Activated CD8-positive, alpha-beta memory T cell treated with anti-CD3 and anti-CD28 coated beads for 4 hours (primary cell): ENCODE results near the gene REG3A.

ENCODE experiments used
- DNase-seq, 2 donors: peaks; one replicate each; pipeline ENCODE4 v3.0.0-alpha.2; 2020; ENCODE audit warnings: low read depth in 2 of 2

The REG3A gene

GRCh38 chr2:79120194-79120713 lies 39.3 kb downstream of the REG3A start, which contains the start of gene REG1A:
Gene REG1A (plus strand): TSS chr2:79120488. CDS start chr2:79120862, 374 bp downstream.
- no peak for DNase-seq

GRCh38 chr2:79116997-79117928 lies 42.3 kb downstream of the REG3A start:
- no peak for DNase-seq

- DNase-seq: no peak
These were observed 44.6 kb downstream of the REG3A start for GRCh38 chr2:79114797-79115494.

GRCh38 chr2:79112269-79112668 lies 47.3 kb downstream of the REG3A start:
- no peak for DNase-seq
